ENCODE measurements around the gene IL13.
A peak's percentile ranks its signal among the peaks of the same experiment; 100 is the strongest.
"Not testable (repeated sequence)": the region's sequence is repeated elsewhere in the genome, so short reads cannot be mapped to it uniquely, and the experiment has no call there.

IL13 gene

DNA sequence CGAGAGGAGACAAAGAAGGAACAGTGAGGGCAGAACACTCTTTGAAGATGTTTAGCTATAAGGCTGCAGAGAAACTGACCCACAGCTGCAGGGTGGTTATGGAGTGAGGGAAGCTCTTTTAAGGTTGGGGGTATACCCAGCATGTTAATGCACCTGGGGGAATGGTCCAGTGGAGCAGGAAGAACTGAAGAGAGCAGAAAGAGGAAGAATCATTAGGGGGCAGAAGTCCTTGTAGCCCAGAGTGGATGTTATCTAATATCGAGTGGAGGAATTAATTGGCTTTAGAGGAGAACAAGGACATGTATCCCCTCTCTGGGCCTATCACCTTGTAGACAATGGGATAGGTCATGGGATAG, 23.5 kb downstream of the IL13 start:
- Mint-ChIP-seq H3K4me1 (peaks cover 27 to 34% of the 10 kb centered on the region in 2 donors), H3K9me3 (no peaks in the 10 kb centered on the region), H3K36me3 (peaks cover 0 to 5% of the 10 kb centered on the region in 2 donors), H3K4me3 (no peak overlapping the region), H3K27ac (no peak overlapping the region), H3K27me3 (peaks cover 0 to 2% of the 10 kb centered on the region in 2 donors)
- ATAC-seq (replicated peaks) (peak; percentile 68 to 76), DNase-seq (no peak)

DNA sequence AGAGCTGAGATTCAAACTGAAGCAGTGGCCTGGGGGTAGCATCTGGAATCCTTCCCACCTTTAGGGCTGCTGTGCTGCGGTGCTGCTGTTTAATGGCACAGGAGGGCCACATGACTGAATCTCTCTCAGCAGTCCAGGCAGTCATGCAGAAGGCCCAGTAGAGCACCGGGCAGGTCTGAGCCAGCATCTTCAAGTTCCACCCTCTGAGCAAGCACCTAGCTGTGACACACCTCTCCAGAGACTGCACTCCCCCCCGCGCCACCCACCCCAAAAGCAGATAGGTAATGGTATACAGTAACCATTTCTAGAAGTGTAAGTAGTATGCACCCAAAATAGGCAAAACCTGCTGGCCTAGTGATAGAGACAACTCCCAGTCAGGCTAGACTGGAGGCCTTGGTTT, 24.0 kb downstream of the IL13 start:
- Mint-ChIP-seq H3K9me3 (no peaks in the 10 kb centered on the region), H3K36me3 (peaks cover 0 to 5% of the 10 kb centered on the region in 2 donors), H3K4me3 (no peak overlapping the region), H3K4me1 (peaks cover 27 to 32% of the 10 kb centered on the region in 2 donors), H3K27ac (no peak overlapping the region), H3K27me3 (no peaks in the 10 kb centered on the region)
- DNase-seq = no peak
- ATAC-seq (replicated peaks) = peak; percentile 27 to 47

DNA sequence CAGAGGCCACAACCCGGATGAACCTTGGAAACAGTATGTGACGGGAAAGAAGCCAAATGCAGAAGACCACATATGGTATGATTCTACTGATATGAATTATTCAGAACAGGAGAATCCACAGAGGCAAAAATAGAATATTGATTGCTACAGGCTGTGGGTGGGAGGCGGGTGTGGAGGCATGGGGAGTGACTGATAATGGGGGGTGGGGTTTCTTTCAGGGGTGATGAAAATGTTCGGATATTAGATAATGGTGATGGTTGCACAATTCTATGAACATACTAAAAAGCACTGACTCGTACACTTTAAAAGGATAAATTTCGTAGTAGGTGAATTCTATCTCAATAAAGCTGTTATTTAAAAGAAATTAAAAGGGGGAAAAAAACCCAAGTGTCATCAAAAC, 26.5 kb downstream of the IL13 start:
- Mint-ChIP-seq H3K27me3 (peaks cover 0 to 5% of the 10 kb centered on the region in 2 donors), H3K36me3 (peaks cover 4 to 13% of the 10 kb centered on the region in 2 donors), H3K9me3 (no peaks in the 10 kb centered on the region), H3K27ac (no peak overlapping the region), H3K4me3 (no peak overlapping the region), H3K4me1 (peaks cover 29 to 41% of the 10 kb centered on the region in 2 donors)
- DNase-seq = no peak
- no peak for ATAC-seq (replicated peaks)

DNA sequence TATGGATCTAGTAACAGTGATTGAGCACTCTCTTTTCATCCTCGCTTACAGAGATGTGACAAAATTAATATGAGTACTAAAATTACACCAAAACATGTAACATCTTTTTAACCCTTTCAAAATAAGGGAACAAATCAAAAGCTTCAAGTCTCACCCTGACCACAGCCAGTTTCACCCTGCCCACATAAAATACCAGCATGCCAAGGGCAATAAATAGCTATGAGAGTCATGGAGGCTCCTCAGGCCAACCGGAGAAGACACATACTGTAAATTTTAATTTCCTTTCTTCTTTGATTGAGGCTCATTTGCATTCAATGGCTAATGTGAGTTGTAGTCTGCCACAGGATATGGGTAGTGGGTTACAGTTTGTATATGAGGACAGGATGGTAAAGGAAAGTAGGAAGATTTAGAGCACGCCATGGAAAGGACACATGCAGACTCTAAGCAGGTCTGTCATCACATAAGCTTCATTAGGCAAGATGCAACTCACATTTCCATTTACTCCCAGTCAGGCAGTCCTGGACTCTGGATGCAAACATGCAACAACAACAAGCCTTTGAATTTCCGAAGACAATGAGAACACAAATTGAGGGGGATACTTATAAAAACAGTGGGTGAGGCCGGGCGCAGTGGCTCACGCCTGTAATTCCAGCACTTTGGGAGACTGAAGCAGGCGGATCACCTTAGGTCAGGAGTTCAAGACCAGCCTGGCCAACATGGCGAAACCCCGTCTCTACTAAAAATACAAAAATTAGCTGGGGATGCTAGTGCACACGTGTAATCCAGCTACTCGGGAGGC, 27.1 kb downstream of the IL13 start:
- no peak overlapping the region for H3K4me3 Mint-ChIP-seq
- peaks cover 0 to 5% of the 10 kb centered on the region in 2 donors for H3K27me3 Mint-ChIP-seq
- H3K36me3 Mint-ChIP-seq = peaks cover 4 to 13% of the 10 kb centered on the region in 2 donors
- no peak for DNase-seq
- peak; percentile 69 to 71 for ATAC-seq (replicated peaks)
- no peak overlapping the region for H3K27ac Mint-ChIP-seq
- no peaks in the 10 kb centered on the region for H3K9me3 Mint-ChIP-seq
- H3K4me1 Mint-ChIP-seq = peaks cover 27 to 37% of the 10 kb centered on the region in 2 donors

DNA sequence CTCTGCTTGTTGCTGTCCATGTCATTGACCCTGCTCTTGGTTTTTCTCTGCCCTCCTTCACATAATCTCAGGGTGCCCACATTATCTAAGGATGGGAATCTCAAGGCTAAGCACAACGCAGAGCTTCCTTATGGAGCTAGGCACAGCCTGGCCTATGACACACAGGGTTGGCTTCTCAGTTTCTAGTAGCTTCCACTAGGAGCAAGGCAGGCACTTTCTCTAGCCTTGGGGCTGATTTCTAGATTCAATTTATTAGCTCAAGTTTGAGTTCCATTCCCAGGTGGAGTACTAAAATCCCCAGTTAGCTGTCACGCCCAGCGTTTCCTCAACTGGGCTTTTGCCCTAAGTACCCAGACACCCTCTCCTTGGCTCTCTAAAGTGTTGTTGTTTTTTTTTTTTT, 28.2 kb downstream of the IL13 start:
- H3K36me3 Mint-ChIP-seq = peaks cover 4 to 13% of the 10 kb centered on the region in 2 donors
- no peak overlapping the region for H3K27ac Mint-ChIP-seq
- no peak overlapping the region for H3K4me3 Mint-ChIP-seq
- H3K9me3 Mint-ChIP-seq = no peaks in the 10 kb centered on the region
- DNase-seq = no peak
- peaks cover 18 to 28% of the 10 kb centered on the region in 2 donors for H3K4me1 Mint-ChIP-seq
- H3K27me3 Mint-ChIP-seq = peaks cover 0 to 5% of the 10 kb centered on the region in 2 donors
- ATAC-seq (replicated peaks) = no peak

DNA sequence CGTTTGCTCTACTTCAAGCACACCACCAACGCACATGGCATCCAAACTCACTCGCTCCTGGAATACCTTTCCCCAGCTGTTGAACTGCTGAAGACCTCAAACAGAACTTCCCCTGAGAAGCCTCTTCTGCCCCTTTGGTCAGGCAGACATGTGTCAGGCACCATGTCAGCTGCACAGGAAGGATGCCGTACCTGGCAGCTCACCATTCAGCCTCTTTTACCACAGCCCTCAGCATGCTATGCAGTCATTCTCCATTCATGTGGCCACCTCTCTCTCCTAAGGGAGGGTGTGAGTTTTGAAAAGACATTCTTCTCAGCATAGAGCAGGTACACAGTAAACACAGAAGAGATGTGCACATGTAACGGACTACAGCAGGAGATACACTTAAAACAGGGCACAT, 30.0 kb downstream of the IL13 start:
- no peaks in the 10 kb centered on the region for H3K9me3 Mint-ChIP-seq
- DNase-seq (no peak), ATAC-seq (replicated peaks) (peak in 1 of 2 donors; percentile 31)
- H3K4me3 Mint-ChIP-seq = no peak overlapping the region
- H3K27ac Mint-ChIP-seq = no peak overlapping the region
- H3K27me3 Mint-ChIP-seq = peaks cover 0 to 5% of the 10 kb centered on the region in 2 donors
- H3K36me3 Mint-ChIP-seq = peaks cover 7 to 18% of the 10 kb centered on the region in 2 donors
- H3K4me1 Mint-ChIP-seq = peaks cover 7 to 17% of the 10 kb centered on the region in 2 donors

DNA sequence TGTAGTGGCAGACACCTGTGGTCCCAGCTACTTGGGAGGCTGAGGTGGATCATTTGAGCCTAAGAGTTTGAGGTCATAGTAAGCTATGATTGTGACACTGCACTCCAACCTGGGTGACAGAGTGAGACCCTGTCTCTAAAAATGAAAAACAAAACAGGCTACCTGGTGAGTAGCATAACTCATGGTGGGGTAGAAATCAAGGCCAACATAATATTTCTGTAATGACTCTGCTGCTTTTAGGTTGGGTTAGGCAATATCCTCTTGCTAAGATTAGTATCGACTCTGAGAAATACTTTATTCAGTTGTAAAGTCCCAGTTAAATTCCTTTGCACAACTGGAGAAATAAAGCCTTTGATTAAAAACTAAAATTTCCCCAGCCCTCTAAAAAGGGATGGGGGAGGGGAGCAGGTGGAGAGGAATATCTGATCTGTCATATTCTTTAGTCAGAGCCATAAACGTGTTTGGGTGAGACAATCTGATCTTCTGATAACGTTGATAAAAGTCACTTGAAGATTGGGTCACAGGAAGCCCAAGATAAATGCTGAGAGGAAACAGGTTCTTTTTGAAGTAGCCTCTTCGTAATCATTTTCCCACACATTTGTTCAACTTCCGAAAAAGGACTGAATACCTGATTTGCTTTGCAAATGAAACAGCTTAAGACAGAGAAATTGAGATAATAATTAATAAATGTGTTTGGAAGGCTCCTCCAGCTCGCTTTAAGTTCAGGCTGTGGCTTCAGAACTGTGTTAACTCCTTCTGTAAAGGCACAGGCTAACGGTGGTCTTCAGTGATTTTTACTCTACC, 30.8 kb downstream of the IL13 start:
- Mint-ChIP-seq H3K36me3 (peaks cover 9 to 21% of the 10 kb centered on the region in 2 donors), H3K4me3 (no peak overlapping the region), H3K27me3 (peaks cover 0 to 5% of the 10 kb centered on the region in 2 donors), H3K9me3 (no peaks in the 10 kb centered on the region), H3K4me1 (peaks cover 7 to 17% of the 10 kb centered on the region in 2 donors), H3K27ac (no peak overlapping the region)
- ATAC-seq (replicated peaks) = no peak
- DNase-seq = no peak

DNA sequence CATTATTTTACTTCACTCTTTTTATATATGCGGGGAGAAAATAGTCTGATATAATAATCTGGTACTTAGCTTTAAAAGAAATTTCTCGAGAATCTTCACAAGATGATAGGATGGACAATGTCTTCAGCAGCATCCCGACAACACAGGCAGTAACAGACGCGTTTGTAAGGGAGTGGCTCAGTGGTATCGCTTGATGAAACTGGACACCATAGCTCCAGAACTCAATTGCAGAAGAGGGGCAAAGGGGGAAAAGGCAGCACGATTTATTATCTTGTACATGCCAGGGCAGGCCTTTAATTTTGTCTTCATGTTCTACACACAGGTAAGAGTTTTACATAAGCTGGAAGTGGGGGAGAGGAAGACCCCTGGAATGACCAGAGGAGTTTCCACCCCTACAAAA, 31.5 kb downstream of the IL13 start:
- ATAC-seq (replicated peaks) (no peak), DNase-seq (no peak)
- Mint-ChIP-seq H3K27me3 (peaks cover 0 to 5% of the 10 kb centered on the region in 2 donors), H3K4me1 (peaks cover 7 to 17% of the 10 kb centered on the region in 2 donors), H3K27ac (no peak overlapping the region), H3K4me3 (no peak overlapping the region), H3K9me3 (no peaks in the 10 kb centered on the region), H3K36me3 (peaks cover 9 to 21% of the 10 kb centered on the region in 2 donors)

DNA sequence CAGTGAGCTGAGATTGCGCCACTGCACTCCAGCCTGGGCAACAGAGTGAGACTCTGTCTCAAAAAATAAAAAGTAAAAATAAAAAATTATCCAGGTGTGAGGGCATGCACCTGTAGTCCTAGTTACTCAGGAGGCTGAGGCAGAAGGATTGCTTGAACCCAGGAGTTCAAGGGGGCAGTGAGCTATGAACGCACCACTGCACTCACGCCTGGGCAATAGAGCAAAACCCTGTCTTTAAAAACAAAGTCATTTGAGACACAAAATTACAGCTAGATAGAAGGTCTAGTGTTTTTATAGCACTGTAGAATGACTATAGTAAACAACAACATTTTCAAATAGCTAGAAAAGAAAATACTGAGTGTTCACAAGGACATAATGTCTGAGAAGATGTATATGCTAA, 32.2 kb downstream of the IL13 start:
- DNase-seq (no peak), ATAC-seq (replicated peaks) (no peak)
- peaks cover 4 to 11% of the 10 kb centered on the region in 2 donors for H3K4me1 Mint-ChIP-seq
- H3K9me3 Mint-ChIP-seq = no peaks in the 10 kb centered on the region
- H3K27ac Mint-ChIP-seq = no peak overlapping the region
- peaks cover 0 to 5% of the 10 kb centered on the region in 2 donors for H3K27me3 Mint-ChIP-seq
- H3K36me3 Mint-ChIP-seq = peaks cover 9 to 19% of the 10 kb centered on the region in 2 donors
- H3K4me3 Mint-ChIP-seq = no peak overlapping the region

DNA sequence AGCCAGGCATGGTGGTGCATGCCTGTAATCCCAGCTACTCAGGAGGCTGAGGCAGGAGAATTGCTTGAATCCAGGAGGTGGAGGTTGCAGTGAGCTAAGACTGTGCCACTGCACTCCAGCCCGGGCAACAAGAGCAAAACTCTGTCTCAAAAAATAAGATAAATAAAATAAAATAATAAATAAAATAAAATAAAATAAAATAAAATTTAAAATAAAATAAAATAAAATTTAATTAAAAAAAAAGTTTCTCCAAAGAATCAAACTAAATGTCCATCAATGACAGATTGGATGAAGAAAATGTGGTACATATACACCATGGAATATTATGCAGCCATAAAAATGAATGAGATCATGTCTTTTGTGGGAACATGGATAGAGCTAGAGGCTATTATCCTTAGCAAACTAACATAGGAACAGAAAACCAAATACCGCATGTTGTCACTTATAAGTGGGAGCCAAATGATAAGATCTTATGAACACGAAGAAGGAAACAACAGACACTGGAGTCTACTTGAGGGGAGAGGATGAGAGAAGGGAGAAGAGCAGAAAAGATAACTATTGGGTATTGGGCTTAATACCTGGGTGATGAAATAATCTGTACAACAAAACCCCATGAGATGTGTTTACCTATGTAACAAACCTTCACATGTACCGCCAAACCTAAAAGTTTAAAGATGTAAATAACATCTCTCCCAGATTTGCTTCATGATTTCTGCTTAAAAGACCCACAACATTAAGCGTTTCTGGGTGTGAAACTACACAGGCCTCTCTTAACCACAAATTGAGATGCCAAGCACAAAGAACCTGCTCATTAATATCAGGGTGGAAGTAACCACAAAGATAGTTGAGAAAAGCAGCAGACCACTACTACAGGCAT, 34.0 kb downstream of the IL13 start:
- H3K4me3 Mint-ChIP-seq = not testable (repeated sequence)

DNA sequence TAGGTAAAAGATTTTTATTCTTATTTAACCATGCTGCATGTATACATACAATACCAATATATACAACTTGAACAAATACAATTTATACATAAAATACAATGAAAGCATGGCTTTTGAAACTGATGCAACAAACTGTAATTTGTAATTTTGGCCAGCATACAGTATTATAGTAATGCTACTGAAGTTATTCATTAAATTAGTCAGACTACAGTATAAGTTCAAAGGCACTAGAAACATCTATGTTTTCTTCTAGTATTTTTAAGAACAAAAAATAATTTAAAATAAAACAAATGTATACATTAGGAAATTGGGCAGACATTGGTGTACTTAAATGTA, 34.6 kb downstream of the IL13 start:
- no peak for DNase-seq
- Mint-ChIP-seq H3K27ac (no peak overlapping the region), H3K4me3 (no peak overlapping the region), H3K9me3 (no peaks in the 10 kb centered on the region), H3K36me3 (peaks cover 12 to 17% of the 10 kb centered on the region in 2 donors), H3K27me3 (peaks cover 0 to 5% of the 10 kb centered on the region in 2 donors), H3K4me1 (peaks cover 2 to 9% of the 10 kb centered on the region in 2 donors)
- no peak for ATAC-seq (replicated peaks)

More for the DNA sequence above, 34.0 kb downstream of the IL13 start:
- not testable (repeated sequence) for H3K9me3 Mint-ChIP-seq; H3K27ac Mint-ChIP-seq; H3K4me1 Mint-ChIP-seq; H3K27me3 Mint-ChIP-seq; ATAC-seq (replicated peaks); DNase-seq
- H3K36me3 Mint-ChIP-seq = peaks cover 9 to 17% of the 10 kb centered on the region in 2 donors

DNA sequence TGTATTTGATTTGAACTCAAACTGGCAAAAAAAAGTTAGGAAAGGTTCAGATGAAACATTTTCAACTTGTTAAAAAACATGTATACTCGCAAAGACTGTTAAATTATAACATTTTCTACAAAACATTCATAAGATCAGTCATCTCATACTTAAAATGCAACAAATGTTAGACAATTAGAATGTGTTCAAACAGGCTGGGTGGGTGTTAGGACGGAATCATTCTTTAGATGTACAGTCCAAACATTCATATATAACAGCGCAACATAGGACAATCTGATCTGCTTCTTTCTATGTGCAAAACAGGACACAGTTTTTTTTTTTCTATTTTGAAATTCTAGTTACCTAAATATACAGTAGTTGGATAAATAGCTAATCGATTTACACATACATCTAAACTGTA, 38.0 kb downstream of the IL13 start:
- ATAC-seq (replicated peaks) (no peak), DNase-seq (no peak)
- H3K27me3 Mint-ChIP-seq = no peaks in the 10 kb centered on the region
- no peaks in the 10 kb centered on the region for H3K9me3 Mint-ChIP-seq
- H3K4me3 Mint-ChIP-seq = no peak overlapping the region
- no peaks in the 10 kb centered on the region for H3K4me1 Mint-ChIP-seq
- no peak overlapping the region for H3K27ac Mint-ChIP-seq
- H3K36me3 Mint-ChIP-seq = peaks cover 16 to 30% of the 10 kb centered on the region in 2 donors

DNA sequence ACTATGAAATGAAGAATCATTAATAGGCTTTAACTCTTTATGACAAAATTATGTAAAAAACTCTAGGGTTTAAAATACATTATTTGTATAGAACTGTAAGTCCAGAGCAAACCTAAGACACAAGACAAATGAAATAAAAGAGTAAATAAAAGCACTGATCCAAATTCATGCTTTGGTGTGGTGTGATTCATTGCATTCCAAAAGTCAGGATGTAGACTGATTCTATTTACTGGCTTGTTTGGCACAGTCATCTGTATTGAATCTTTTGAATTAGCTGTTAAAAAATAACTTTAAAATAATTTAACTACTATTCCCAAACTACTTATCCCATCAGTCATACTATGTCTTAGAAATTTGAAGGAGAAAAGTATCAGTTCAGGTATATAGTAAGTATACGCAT, 46.9 kb downstream of the IL13 start:
- no peak for DNase-seq
- Mint-ChIP-seq H3K9me3 (no peaks in the 10 kb centered on the region), H3K4me1 (peaks cover 0 to 2% of the 10 kb centered on the region in 2 donors), H3K36me3 (peaks cover 13 to 34% of the 10 kb centered on the region in 2 donors), H3K4me3 (no peak overlapping the region), H3K27me3 (no peaks in the 10 kb centered on the region), H3K27ac (no peak overlapping the region)
- ATAC-seq (replicated peaks) = no peak

DNA sequence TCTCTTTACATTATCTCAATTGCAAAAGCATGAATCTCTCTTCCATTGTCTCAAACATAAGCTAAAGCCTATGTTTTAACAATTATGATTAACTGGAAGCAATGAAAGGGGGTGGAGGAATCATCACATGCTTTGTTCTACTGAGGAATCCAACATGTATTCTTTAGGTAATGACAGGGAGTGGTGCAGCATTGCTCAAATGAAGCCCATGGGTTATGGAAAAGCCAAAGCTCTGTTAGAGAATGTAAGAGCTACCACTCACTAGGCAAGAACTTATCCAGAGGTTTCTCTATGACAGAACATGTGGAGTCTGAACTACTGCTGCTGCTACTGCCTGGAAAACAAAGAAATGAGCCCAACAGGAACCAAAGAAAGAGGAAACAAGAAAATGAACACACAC, 50.7 kb downstream of the IL13 start:
- H3K9me3 Mint-ChIP-seq = no peaks in the 10 kb centered on the region
- H3K4me3 Mint-ChIP-seq = no peak overlapping the region
- H3K27me3 Mint-ChIP-seq = no peaks in the 10 kb centered on the region
- H3K27ac Mint-ChIP-seq = no peak overlapping the region
- H3K4me1 Mint-ChIP-seq = peaks cover 0 to 2% of the 10 kb centered on the region in 2 donors
- peaks cover 9 to 14% of the 10 kb centered on the region in 2 donors for H3K36me3 Mint-ChIP-seq
- DNase-seq (no peak), ATAC-seq (replicated peaks) (no peak)

Data from stimulated activated naive B cell treated with anti-CD40 and anti-IgM and Interleukin-4, amounts not matched to agents 10 μg/mL and 1 μg/mL and 100 μg/mL, for 72 hours (primary cell).